ENCODE results near the gene NCF2. TPM values are rescaled to one million over a fixed set of nuclear protein-coding genes. Genes with fewer than 3 reads are reported as not detected.

The NCF2 gene
- total and polyA plus RNA-seq, 4 donors = 1.2 to 15.1 (median 7.5) TPM

- Histone ChIP-seq H3K27ac (ENCODE audit: low read depth in 1 of 2, low read length in 2 of 2) (no peak overlapping the region), H3K36me3 (ENCODE audit: control insufficient read depth in 4 of 4, insufficient read depth in 3 of 4, low read depth in 1 of 4, low read length in 3 of 4) (no peaks in the 10 kb centered on the region), H3K9me3 (ENCODE audit: control insufficient read depth in 4 of 4, low read length in 3 of 4) (no peaks in the 10 kb centered on the region), H3K4me3 (ENCODE audit: low read depth in 1 of 3, low read length in 3 of 3) (no peak overlapping the region), H3K4me1 (ENCODE audit: control insufficient read depth in 4 of 4, insufficient read depth in 4 of 4, low read length in 3 of 4) (no peaks in the 10 kb centered on the region), H3K27me3 (ENCODE audit: control insufficient read depth in 4 of 4, insufficient read depth in 4 of 4, low read length in 3 of 4) (no peaks in the 10 kb centered on the region), H3K9ac (ENCODE audit: low read depth in 1 of 2, low read length in 2 of 2) (no peak overlapping the region)
- WGBS = 82% methylated on average over 1 of the region's 1 CpG
- TF ChIP-seq SP1 (IDR thresholded peaks at IDR 0.05) = no peak
- no peak for DNase-seq (ENCODE audit: low spot score)
These were observed 17.5 kb downstream of the NCF2 start for GRCh38 chr1:183572721-183573120.

GRCh38 chr1:183571678-183572268 lies 18.5 kb downstream of the NCF2 start:
- Histone ChIP-seq H3K4me3 (ENCODE audit: low read depth in 1 of 3, low read length in 3 of 3) (no peak overlapping the region), H3K27ac (ENCODE audit: low read depth in 1 of 2, low read length in 2 of 2) (no peak overlapping the region), H3K4me1 (ENCODE audit: control insufficient read depth in 4 of 4, insufficient read depth in 4 of 4, low read length in 3 of 4) (no peaks in the 10 kb centered on the region), H3K9ac (ENCODE audit: low read depth in 1 of 2, low read length in 2 of 2) (no peak overlapping the region), H3K36me3 (ENCODE audit: control insufficient read depth in 4 of 4, insufficient read depth in 3 of 4, low read depth in 1 of 4, low read length in 3 of 4) (no peaks in the 10 kb centered on the region), H3K9me3 (ENCODE audit: control insufficient read depth in 4 of 4, low read length in 3 of 4) (no peaks in the 10 kb centered on the region), H3K27me3 (ENCODE audit: control insufficient read depth in 4 of 4, insufficient read depth in 4 of 4, low read length in 3 of 4) (no peaks in the 10 kb centered on the region)
- DNase-seq (ENCODE audit: low spot score) = no peak
- TF ChIP-seq CTCF (IDR thresholded peaks at IDR 0.05; ENCODE audit: low read depth, low read length, missing input control) (no peak), YY1 (IDR thresholded peaks at IDR 0.05) (no peak), NR2F2 (IDR thresholded peaks at IDR 0.05) (no peak), EGR1 (IDR thresholded peaks at IDR 0.05; ENCODE audit: low read depth in 2 of 2) (no peak), RXRA (IDR thresholded peaks at IDR 0.05) (no peak), MAX (IDR thresholded peaks at IDR 0.05) (no peak)
- 92% methylated on average over 4 of the region's 4 CpGs for whole genome bisulfite sequencing

- Histone ChIP-seq H3K9me3 (ENCODE audit: control insufficient read depth in 4 of 4, low read length in 3 of 4) (no peaks in the 10 kb centered on the region), H3K4me1 (ENCODE audit: control insufficient read depth in 4 of 4, insufficient read depth in 4 of 4, low read length in 3 of 4) (no peaks in the 10 kb centered on the region), H3K27me3 (ENCODE audit: control insufficient read depth in 4 of 4, insufficient read depth in 4 of 4, low read length in 3 of 4) (no peaks in the 10 kb centered on the region), H3K27ac (ENCODE audit: low read depth in 1 of 2, low read length in 2 of 2) (no peak overlapping the region), H3K4me3 (ENCODE audit: low read depth in 1 of 3, low read length in 3 of 3) (no peak overlapping the region), H3K36me3 (ENCODE audit: control insufficient read depth in 4 of 4, insufficient read depth in 3 of 4, low read depth in 1 of 4, low read length in 3 of 4) (no peaks in the 10 kb centered on the region), H3K9ac (ENCODE audit: low read depth in 1 of 2, low read length in 2 of 2) (no peak overlapping the region)
- no peak for DNase-seq (ENCODE audit: low spot score)
- WGBS = 91% methylated on average over 4 of the region's 4 CpGs
- no peak for TF ChIP-seq REST (IDR thresholded peaks at IDR 0.05)
- no peak for TF ChIP-seq HNF4G (IDR thresholded peaks at IDR 0.05)
- TF ChIP-seq HNF4A (conservative IDR thresholded peaks at IDR 0.05) = no peak
- TF ChIP-seq SP1 (IDR thresholded peaks at IDR 0.05) = no peak
- no peak for TF ChIP-seq EGR1 (IDR thresholded peaks at IDR 0.05; ENCODE audit: low read depth in 2 of 2)
- TF ChIP-seq MAX (IDR thresholded peaks at IDR 0.05) = no peak
- no peak for TF ChIP-seq NR2F2 (IDR thresholded peaks at IDR 0.05)
These were observed 19.8 kb downstream of the NCF2 start for GRCh38 chr1:183570451-183570850.
